ENCODE measurements around the gene CD96.

Gene CD96

GRCh38 chr3:111681661-111682426, 139.8 kb downstream of the CD96 start:
- no peak for TF ChIP-seq CTCF (conservative IDR thresholded peaks at IDR 0.05; ENCODE audit: low read depth)
- DNase-seq (ENCODE audit: low spot score), result no peak
- H3K27ac ChIP-seq, result no peak overlapping the region
- ChIA-PET POLR2A (ENCODE audit: low non-redundant PET) (no interaction called here), CTCF (interaction anchor here (1.0 kb wide), 1 partner anchor 9 kb away, joined by 4 read pairs; no protein-coding TSS in a partner anchor)

DNA sequence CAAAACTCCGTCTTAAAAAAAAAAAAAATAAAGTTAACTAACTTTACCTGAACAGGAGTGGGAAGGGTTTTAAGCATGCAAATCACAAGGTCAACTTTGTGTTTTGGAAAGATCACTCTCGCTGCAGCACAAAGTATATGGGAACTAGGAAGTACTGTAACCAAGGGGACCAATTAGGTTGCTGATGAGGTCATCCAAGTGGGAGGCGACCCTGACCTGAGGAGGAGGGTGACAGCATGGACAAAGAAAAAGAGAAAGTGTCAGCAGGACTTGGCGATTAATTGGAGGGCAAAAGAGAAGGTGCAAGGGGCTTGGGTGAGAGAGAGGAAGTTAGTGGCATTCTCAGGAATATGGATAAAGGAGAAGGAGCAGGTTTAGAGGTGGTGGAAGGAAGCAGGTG, 142.6 kb downstream of the CD96 start:
- no peak overlapping the region for H3K27ac ChIP-seq
- CTCF ChIA-PET, result no interaction called here
- no peak for DNase-seq (ENCODE audit: low spot score)
- POLR2A ChIA-PET (ENCODE audit: low non-redundant PET), result no interaction called here
- no peak for TF ChIP-seq CTCF (conservative IDR thresholded peaks at IDR 0.05; ENCODE audit: low read depth)

- TF ChIP-seq CTCF (conservative IDR thresholded peaks at IDR 0.05; ENCODE audit: low read depth), result no peak
- ChIA-PET POLR2A (ENCODE audit: low non-redundant PET) (no interaction called here), CTCF (interaction anchor here (0.6 to 1.0 kb wide), 3 partner anchors 97 to 226 kb away, joined by 3 to 4 read pairs (median 3); no protein-coding TSS in a partner anchor)
- H3K27ac ChIP-seq, result no peak overlapping the region
- DNase-seq (ENCODE audit: low spot score), result no peak
Measured at GRCh38 chr3:111688190-111688800, 146.3 kb downstream of the CD96 start.

- ChIA-PET POLR2A (ENCODE audit: low non-redundant PET) (no interaction called here), CTCF (interaction anchor here (0.5 to 1.7 kb wide), 3 partner anchors 112 to 277 kb away, joined by 3 to 17 read pairs (median 5); no protein-coding TSS in a partner anchor)
- no peak for TF ChIP-seq CTCF (conservative IDR thresholded peaks at IDR 0.05; ENCODE audit: low read depth)
- H3K27ac ChIP-seq, result no peak overlapping the region
- no peak for DNase-seq (ENCODE audit: low spot score)
Measured at GRCh38 chr3:111690242-111690641, 148.2 kb downstream of the CD96 start.

DNA sequence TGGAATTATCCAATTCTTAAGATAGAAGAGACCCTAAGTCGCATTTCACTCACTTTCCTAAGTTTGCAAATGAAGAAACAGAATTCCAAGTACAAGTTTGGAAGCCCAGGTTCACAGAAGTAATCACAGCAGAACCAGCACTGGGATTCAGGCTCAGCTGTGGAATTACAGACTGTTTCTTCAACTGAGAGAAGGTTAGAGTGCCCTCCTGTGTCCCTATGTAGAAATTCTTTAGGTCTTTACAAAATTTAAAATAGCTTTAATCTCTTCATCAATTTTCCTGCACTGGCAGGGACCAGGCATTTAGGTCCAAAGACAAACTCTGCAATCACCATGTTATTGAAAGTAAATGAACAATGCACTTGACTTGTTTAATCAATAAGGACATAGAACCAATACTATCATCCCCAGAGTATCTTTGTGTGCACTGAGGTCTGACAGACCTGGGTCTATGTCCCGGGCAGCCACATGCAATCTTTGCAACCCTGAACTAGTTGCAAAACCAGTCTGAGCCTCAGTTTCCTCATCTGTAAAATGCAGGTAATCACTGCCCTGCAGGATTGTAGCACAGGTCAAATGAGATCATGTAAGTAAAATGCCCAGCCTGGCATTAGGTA, 149.4 kb downstream of the CD96 start:
- no peak for DNase-seq (ENCODE audit: low spot score)
- TF ChIP-seq CTCF (conservative IDR thresholded peaks at IDR 0.05; ENCODE audit: low read depth), result peak; percentile 51
- CTCF ChIA-PET, result interaction anchor here (0.6 to 1.7 kb wide), 13 partner anchors 10 to 322 kb away, joined by 3 to 17 read pairs (median 4); no protein-coding TSS in a partner anchor
- H3K27ac ChIP-seq, result no peak overlapping the region
- POLR2A ChIA-PET (ENCODE audit: low non-redundant PET), result no interaction called here
